Smooth muscle cell (in vitro differentiated cells): Measurements from ENCODE around the gene IL22RA1. TPM values are rescaled to one million over a fixed set of nuclear protein-coding genes. Genes with fewer than 3 reads are reported as not detected.

Experiments
- DNase-seq: peaks from one replicate; lab custom pipeline; 2025; ENCODE audit not compliant: unreplicated experiment; lab: John Stamatoyannopoulos, UW
- H2AFZ ChIP-seq: fragments of 200-600 bp; sonication (generic); 2 replicates; pipeline ENCODE4 v1.6.0; 2016; ENCODE audit warnings: antibody characterized with exemption, low read depth, mild to moderate bottlenecking
- H3F3A ChIP-seq: fragments of 200-600 bp; sonication (generic); 2 replicates; pipeline ENCODE4 v1.6.0; 2017; ENCODE audit warnings: antibody characterized with exemption, low read depth
- H3K27ac ChIP-seq: fragments of 200-600 bp; sonication (generic); 2 replicates; pipeline ENCODE4 v1.5.1; 2016; ENCODE audit warnings: low read depth, mild to moderate bottlenecking
- H3K27me3 ChIP-seq: fragments of 200-600 bp; sonication (generic); 2 replicates; pipeline ENCODE4 v1.6.1; 2016; ENCODE audit warnings: low read depth, mild to moderate bottlenecking
- H3K36me3 ChIP-seq: fragments of 200-600 bp; sonication (generic); 2 replicates; pipeline ENCODE4 v1.5.1; 2016; ENCODE audit warnings: low read depth
- H3K4me1 ChIP-seq: fragments of 200-600 bp; sonication (generic); 2 replicates; pipeline ENCODE4 v1.5.1; 2016; ENCODE audit warnings: low read depth
- H3K4me2 ChIP-seq: fragments of 200-600 bp; sonication (generic); 2 replicates; pipeline ENCODE4 v1.6.0; 2016; ENCODE audit warnings: mild to moderate bottlenecking
- H3K4me3 ChIP-seq: fragments of 200-600 bp; sonication (generic); 2 replicates; pipeline ENCODE4 v1.5.1; 2016; ENCODE audit warnings: mild to moderate bottlenecking
- H3K79me2 ChIP-seq: fragments of 200-600 bp; sonication (generic); 2 replicates; pipeline ENCODE4 v1.6.0; 2016; ENCODE audit warnings: low read depth, mild to moderate bottlenecking
- H3K9ac ChIP-seq: fragments of 200-600 bp; sonication (generic); 2 replicates; pipeline ENCODE4 v1.6.0; 2016; ENCODE audit warnings: low read depth
- H3K9me3 ChIP-seq: fragments of 200-600 bp; sonication (generic); replicated peaks from 2 replicates; pipeline ENCODE4 v1.5.1; 2016; ENCODE audit warnings: low read depth
- H4K20me1 ChIP-seq: fragments of 200-600 bp; sonication (generic); 2 replicates; pipeline ENCODE4 v1.6.0; 2016; ENCODE audit warnings: low read depth
- CTCF ChIP-seq: fragments of 200-600 bp; sonication (generic); IDR thresholded peaks from 2 replicates; pipeline ENCODE4 v1.5.1; 2017; ENCODE audit warnings: borderline replicate concordance, mild to moderate bottlenecking, antibody characterized with exemption; ENCODE audit not compliant: insufficient read depth, poor library complexity, severe bottlenecking
- WGBS: methylation state at CpG from one replicate; pipeline ENCODE4 v1.1.7; 2016; ENCODE audit warnings: low lambda C conversion rate; 5-methylcytosine and 5-hydroxymethylcytosine counted together
- polyA plus RNA-seq: library from polyadenylated mRNA; unstranded; fragments of >200 nt; fragmentation: Nextera tagmentation; extraction: Ambion mirVana; gene quantifications from 2 replicates; pipeline ENCODE4 v1.2.1, GENCODE V29; 2016
- total RNA-seq: library from RNA; depleted of rRNA; stranded (reverse); fragments of >200 nt; gene quantifications from 2 replicates; pipeline ENCODE4 v1.2.3, GENCODE V29; 2014

Gene IL22RA1
- total and polyA plus RNA-seq, 2 experiments from 2014 or later: 0.40 TPM; not detected in 1

GRCh38 chr1:24189528-24189927 lies 46.6 kb upstream of the IL22RA1 start:
- H3K4me2 ChIP-seq: no peak overlapping the region
- no peaks in the 10 kb centered on the region for H3K9me3 ChIP-seq
- no peaks in the 10 kb centered on the region for H3K79me2 ChIP-seq
- H3K4me3 ChIP-seq: no peak overlapping the region
- H3K4me1 ChIP-seq: no peaks in the 10 kb centered on the region
- no peaks in the 10 kb centered on the region for H3F3A ChIP-seq
- H4K20me1 ChIP-seq: no peaks in the 10 kb centered on the region
- no peak overlapping the region for H3K9ac ChIP-seq
- peaks cover 35% of the 10 kb centered on the region for H3K27me3 ChIP-seq
- H3K36me3 ChIP-seq: no peaks in the 10 kb centered on the region
- DNase-seq: no peak
- no peak overlapping the region for H2AFZ ChIP-seq
- WGBS: 86% methylated on average over 7 of the region's 7 CpGs
- H3K27ac ChIP-seq: no peak overlapping the region
- no peak for TF ChIP-seq CTCF

GRCh38 chr1:24186993-24187790 lies 44.3 kb upstream of the IL22RA1 start, which contains the start of gene IFNLR1:
Gene IFNLR1, minus strand, starts transcription at chr1:24187289. Its CDS starts 41 bp downstream, at chr1:24187248.
- no peak for DNase-seq
- H3F3A ChIP-seq: no peaks in the 10 kb centered on the region
- no peaks in the 10 kb centered on the region for H3K36me3 ChIP-seq
- H3K4me3 ChIP-seq: peak within 1 kb of the TSS; percentile 62
- no peaks in the 10 kb centered on the region for H3K79me2 ChIP-seq
- no peaks in the 10 kb centered on the region for H4K20me1 ChIP-seq
- WGBS: under 1% methylated on average over 37 of the region's 74 CpGs
- H3K9ac ChIP-seq: peak within 1 kb of the TSS; percentile 28
- peak within 1 kb of the TSS; percentile 90 for H3K4me2 ChIP-seq
- H2AFZ ChIP-seq: peak within 1 kb of the TSS; percentile 78
- TF ChIP-seq CTCF: no peak
- no peak within 1 kb of the TSS for H3K27ac ChIP-seq
- H3K27me3 ChIP-seq: peaks cover 35% of the 10 kb centered on the region
- H3K9me3 ChIP-seq: no peaks in the 10 kb centered on the region
- H3K4me1 ChIP-seq: no peaks in the 10 kb centered on the region

- Histone ChIP-seq H3K36me3 (no peaks in the 10 kb centered on the region), H2AFZ (no peak overlapping the region), H3F3A (no peaks in the 10 kb centered on the region), H3K4me3 (peak overlapping the region; percentile 62), H3K27ac (no peak overlapping the region), H4K20me1 (no peaks in the 10 kb centered on the region), H3K9me3 (no peaks in the 10 kb centered on the region), H3K4me1 (no peaks in the 10 kb centered on the region), H3K27me3 (peaks cover 35% of the 10 kb centered on the region), H3K9ac (no peak overlapping the region), H3K79me2 (no peaks in the 10 kb centered on the region), H3K4me2 (peak overlapping the region; percentile 90)
- WGBS: 33% methylated on average over 8 of the region's 8 CpGs
- no peak for DNase-seq
- no peak for TF ChIP-seq CTCF
These were observed 43.7 kb upstream of the IL22RA1 start for GRCh38 chr1:24186711-24186992.
